Measurements from ENCODE around the gene PEX11A.
A peak's percentile ranks its signal among the peaks of the same experiment; 100 is the strongest.

The PEX11A gene

GRCh38 chr15:89673165-89673512 lies 17.4 kb downstream of the PEX11A start:
- DNase-seq (ENCODE audit: low read depth, low spot score): no peak
- H3K4me3 ChIP-seq (ENCODE audit: low read depth, low read length): no peak overlapping the region
- ChIA-PET CTCF (interaction anchor here (0.9 to 4.3 kb wide), 6 partner anchors 10 to 27 kb away, joined by 3 to 20 read pairs (median 4); no protein-coding TSS in a partner anchor), POLR2A (no interaction called here)
- TF ChIP-seq CTCF (IDR thresholded peaks at IDR 0.05; ENCODE audit: insufficient read depth, low read length, missing control alignments): peak; percentile 56

- POLR2A ChIA-PET: interaction anchor here (0.6 kb wide), 1 partner anchor 11 kb away, joined by 3 read pairs; no protein-coding TSS in a partner anchor
- peak; percentile 24 for DNase-seq (ENCODE audit: low read depth, low spot score)
- no peak for TF ChIP-seq CTCF (IDR thresholded peaks at IDR 0.05; ENCODE audit: insufficient read depth, low read length, missing control alignments)
- CTCF ChIA-PET: interaction anchor here (1.2 to 4.3 kb wide), 5 partner anchors 10 to 25 kb away, joined by 3 to 20 read pairs (median 4); no protein-coding TSS in a partner anchor
- H3K4me3 ChIP-seq (ENCODE audit: low read depth, low read length): no peak overlapping the region
These were observed 18.1 kb downstream of the PEX11A start for GRCh38 chr15:89672221-89673164.

GRCh38 chr15:89671687-89672086 lies 18.9 kb downstream of the PEX11A start:
- no peak for DNase-seq (ENCODE audit: low read depth, low spot score)
- CTCF ChIA-PET: interaction anchor here (4.3 kb wide), 1 partner anchor 24 kb away, joined by 20 read pairs; no protein-coding TSS in a partner anchor
- POLR2A ChIA-PET: interaction anchor here (0.6 kb wide), 1 partner anchor 10 kb away, joined by 3 read pairs; no protein-coding TSS in a partner anchor
- no peak for TF ChIP-seq CTCF (IDR thresholded peaks at IDR 0.05; ENCODE audit: insufficient read depth, low read length, missing control alignments)
- no peak overlapping the region for H3K4me3 ChIP-seq (ENCODE audit: low read depth, low read length)

GRCh38 chr15:89670971-89671560 lies 19.5 kb downstream of the PEX11A start:
- H3K4me3 ChIP-seq (ENCODE audit: low read depth, low read length): no peak overlapping the region
- ChIA-PET POLR2A (no interaction called here), CTCF (interaction anchor here (0.8 to 1.6 kb wide), 4 partner anchors 10 to 79 kb away, joined by 3 to 4 read pairs (median 4); no protein-coding TSS in a partner anchor)
- DNase-seq (ENCODE audit: low read depth, low spot score): no peak
- TF ChIP-seq CTCF (IDR thresholded peaks at IDR 0.05; ENCODE audit: insufficient read depth, low read length, missing control alignments): no peak

GRCh38 chr15:89669941-89670340 lies 20.6 kb downstream of the PEX11A start:
- H3K4me3 ChIP-seq (ENCODE audit: low read depth, low read length): no peak overlapping the region
- DNase-seq (ENCODE audit: low read depth, low spot score): no peak
- ChIA-PET POLR2A (no interaction called here), CTCF (interaction anchor here (1.0 to 1.6 kb wide), 2 partner anchors 9 to 22 kb away, joined by 3 to 4 read pairs; no protein-coding TSS in a partner anchor)
- no peak for TF ChIP-seq CTCF (IDR thresholded peaks at IDR 0.05; ENCODE audit: insufficient read depth, low read length, missing control alignments)
